NCI-H748 (cell line): ENCODE results near the gene PCCA.
A peak's percentile ranks its signal among the peaks of the same experiment; 100 is the strongest.

Experiments used
- DNase-seq: peaks from one replicate; lab custom pipeline; 2025; ENCODE audit not compliant: unreplicated experiment; lab: John Stamatoyannopoulos, UW

PCCA gene

GRCh38 chr13:100458673-100459072 is 369.8 kb downstream of the PCCA start:
- no peak for DNase-seq

DNA sequence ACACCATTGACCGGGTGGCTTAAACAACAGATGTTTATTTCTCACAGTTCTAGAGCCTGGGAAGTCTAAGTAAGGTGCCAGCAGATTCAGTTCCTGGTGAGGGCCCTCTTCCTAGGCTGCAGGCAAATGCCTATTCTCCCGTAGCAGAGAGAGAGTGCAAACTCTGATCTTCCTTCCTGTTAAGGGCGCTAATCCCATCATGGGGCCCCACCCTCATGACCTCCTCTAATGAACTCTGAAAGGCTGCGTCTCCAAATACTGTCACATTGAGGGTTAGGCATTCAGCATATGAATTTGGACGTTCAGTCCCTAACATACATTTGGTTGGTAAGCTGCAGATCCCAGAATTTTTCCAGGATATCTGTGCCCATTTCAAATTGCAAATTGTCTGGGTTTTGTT is 370.9 kb downstream of the PCCA start:
- DNase-seq, result no peak

DNA sequence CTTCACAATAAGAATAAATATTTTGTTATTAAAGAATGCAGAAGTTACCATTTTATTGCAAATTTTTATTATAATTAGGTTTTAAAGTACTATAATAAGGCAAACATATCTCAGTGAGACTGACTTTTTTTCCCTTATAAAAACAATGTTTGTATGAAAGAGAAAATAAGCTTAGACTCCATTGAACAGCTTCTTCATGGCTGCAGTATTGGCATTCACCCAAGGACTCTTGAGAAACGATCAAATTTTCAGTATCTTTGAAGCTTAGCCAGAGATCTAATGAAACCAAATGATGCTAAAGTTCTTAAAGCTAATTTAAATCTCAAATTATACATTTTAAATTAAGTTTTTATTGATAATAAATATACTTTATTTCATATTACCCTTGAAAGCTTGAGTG is 371.4 kb downstream of the PCCA start:
- no peak for DNase-seq

- DNase-seq, result no peak
These were observed 371.9 kb downstream of the PCCA start for GRCh38 chr13:100460791-100461190.

- DNase-seq, result peak; percentile 93
These were observed 372.6 kb downstream of the PCCA start for GRCh38 chr13:100461309-100462030.

DNA sequence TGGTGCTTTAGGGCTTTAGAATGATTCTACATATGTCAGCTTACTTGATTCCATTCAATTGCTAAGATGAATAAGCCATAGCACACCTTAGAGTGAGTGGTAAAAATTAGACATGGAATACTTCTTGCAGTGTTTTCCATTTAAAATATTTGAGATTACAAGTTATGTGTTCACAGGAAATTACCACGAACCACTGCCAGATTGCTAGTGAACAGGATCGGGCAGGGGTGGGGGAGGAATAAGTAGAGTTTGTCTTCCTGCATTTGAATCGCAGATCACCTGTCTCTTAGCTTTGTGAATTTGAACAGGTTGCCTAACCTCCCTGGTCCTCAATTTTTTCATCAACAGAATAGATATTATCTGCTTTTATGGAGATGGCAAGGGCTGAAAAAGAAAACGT is 375.1 kb downstream of the PCCA start:
- no peak for DNase-seq

- no peak for DNase-seq
These were observed 376.7 kb downstream of the PCCA start for GRCh38 chr13:100465558-100465957.

GRCh38 chr13:100470866-100471505 is 382.1 kb downstream of the PCCA start:
- no peak for DNase-seq

- no peak for DNase-seq
These were observed 384.2 kb downstream of the PCCA start for GRCh38 chr13:100473087-100473486.

DNA sequence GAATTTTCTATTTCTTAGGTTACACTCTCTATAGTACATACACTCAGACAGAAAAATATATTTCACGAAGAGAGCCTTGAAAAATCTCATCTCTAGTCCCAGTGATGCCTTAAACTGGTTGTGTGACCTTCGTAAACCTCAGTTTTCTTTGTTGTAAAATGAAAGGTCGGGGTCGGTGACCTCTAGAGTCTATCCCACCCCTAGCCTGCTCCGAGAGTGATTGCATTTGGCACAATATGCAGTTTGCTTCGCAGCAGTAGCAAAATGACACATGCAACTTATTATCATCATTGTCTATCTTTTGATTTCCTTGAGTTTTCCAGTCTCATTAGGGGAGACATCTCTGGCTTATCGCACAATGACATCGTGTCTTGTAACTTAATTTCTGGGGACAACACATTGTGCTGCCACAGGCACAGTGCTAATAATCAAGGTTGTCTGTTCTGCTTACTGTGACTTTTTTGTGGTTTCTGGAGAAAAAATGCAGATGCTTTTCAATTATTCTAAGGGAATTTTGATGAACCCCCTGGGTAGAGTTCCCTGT is 384.7 kb downstream of the PCCA start:
- no peak for DNase-seq

DNA sequence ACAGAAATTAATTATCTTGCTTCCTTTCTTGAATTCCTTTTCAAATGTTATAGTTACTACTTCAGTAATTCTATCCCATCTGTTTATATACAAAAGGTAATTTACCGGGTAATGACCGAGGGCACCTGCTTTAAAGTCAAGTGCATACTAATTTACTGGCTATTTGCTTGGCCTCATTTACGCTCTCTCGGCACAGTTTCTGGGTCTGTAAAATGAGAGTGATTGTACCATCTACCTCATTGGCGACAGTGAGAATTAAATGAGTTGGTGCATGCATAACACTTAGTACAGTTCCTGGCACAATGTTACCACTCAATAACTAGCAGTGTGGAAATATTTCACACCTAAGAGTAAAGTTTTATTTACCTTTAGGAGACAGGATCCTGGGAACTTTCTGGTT is 388.1 kb downstream of the PCCA start:
- peak; percentile 92 for DNase-seq

DNA sequence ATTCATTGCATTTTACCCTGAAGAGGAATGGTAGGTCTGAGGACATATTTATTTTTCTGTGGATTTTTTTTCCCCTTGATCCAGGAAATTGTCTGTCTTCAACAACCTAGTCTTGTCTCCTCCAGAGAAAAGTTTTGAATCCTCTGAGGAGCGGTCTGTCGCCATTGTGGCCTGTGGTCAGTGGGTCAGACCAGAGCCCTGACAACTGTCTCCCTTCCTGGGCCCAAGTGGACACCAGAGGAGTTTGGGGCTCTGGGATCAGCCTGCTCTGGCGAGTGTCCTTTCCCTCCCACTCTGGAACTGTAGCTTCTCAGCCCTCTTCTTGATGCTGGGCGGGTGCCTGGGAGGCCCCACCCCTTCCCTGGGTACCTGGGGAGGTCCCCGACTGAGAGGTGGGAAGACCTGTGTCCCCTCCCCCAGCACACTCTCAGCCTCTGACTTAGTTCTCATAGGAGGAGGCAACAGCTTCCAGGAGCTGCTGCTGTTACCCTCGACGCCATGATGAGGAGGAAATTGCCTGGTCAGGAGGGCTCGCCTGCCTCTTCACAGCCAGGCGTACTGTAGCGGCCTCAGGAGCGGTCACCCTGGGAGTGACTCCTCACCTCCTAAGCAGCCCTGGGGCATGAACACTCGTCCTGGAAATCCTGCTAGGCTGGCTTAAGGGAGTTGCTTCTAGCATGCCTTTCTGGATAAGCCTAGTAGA is 389.4 kb downstream of the PCCA start:
- DNase-seq, result no peak

DNA sequence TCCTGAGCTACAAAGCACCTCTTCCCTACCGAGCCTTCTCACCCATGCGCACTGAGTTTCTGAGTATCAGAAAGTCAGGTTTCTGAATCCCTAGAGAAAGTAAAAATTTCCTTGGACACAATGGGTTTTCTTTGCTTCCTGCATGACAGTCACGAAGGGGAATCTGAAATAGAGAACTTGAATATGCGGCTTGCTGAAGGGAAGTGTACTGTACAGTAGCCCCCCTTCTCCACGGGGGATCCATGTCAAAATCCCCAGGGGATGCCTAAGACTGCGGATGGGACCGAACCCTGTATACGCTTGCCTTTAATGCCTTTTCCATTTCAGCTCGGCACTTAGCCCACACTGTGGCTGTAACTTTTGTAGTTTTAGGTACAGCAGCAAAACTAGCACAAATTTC is 391.8 kb downstream of the PCCA start:
- DNase-seq, result no peak

DNA sequence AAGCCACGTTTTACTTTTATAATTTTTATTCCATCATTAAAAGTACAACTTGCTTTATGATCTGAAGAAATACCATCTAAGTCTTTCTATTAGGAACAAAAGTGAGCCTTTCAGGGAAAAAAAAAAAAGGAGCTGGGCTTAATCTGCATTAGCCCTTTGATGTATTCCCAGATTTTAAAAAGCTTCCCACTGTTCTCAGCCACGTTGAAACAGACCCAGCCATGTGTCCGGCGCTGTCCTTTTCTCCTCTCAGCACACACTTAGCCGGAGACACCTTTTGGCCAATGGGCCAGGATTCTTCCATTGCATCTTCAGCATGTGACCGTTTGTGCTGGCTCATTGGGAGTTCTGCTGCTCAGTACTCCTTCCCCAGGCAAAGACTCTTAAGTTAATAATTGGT is 394.2 kb downstream of the PCCA start:
- DNase-seq, result no peak

DNA sequence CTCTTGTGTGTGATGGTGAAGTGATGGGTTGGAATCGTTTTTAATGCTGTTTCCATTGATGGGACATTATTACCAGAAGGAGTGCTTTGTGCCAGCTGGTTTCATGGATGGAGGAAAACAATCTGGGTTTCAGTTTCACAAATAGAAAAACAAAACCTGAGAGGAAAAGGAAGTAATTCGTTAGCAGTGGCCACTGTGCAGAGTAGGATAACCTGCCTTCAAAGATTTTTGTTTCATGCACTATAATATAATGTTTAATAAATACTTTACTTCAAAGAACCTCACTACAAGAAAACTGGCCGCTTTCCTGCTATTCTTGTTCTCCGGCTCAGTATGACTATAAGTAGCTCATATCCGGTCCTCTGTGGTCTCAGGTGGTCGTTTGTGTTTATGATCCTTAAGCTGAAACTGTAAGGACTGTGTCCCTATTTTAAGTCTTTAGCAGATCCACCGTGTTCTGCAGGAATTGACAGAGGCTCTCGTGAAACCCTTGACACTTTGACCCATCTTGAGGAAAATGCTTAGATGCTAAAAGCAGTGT is 395.0 kb downstream of the PCCA start:
- peak; percentile 44 for DNase-seq

DNA sequence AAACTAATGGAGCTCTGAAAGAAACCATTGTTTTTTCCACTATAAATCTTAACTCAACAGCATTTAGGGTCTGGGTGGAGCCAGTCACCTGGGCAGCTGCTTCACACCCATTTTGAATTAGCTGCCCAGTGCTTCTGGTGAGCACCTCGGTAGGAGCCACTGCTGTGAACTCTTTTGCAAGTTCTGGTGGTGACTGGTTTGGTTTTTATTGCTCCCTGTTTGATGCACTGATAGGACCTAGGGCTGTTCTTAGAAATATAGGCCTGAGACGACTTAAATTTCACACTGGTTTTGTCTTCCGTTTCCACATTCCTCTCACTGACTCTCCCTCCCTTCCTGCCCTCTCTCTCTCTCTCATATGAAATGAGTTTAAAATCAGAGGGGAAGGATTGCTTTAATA is 395.8 kb downstream of the PCCA start:
- DNase-seq, result no peak

- no peak for DNase-seq
These were observed 396.4 kb downstream of the PCCA start for GRCh38 chr13:100485265-100485664.

- DNase-seq, result peak; percentile 98
These were observed 401.8 kb downstream of the PCCA start for GRCh38 chr13:100490692-100491091.

DNA sequence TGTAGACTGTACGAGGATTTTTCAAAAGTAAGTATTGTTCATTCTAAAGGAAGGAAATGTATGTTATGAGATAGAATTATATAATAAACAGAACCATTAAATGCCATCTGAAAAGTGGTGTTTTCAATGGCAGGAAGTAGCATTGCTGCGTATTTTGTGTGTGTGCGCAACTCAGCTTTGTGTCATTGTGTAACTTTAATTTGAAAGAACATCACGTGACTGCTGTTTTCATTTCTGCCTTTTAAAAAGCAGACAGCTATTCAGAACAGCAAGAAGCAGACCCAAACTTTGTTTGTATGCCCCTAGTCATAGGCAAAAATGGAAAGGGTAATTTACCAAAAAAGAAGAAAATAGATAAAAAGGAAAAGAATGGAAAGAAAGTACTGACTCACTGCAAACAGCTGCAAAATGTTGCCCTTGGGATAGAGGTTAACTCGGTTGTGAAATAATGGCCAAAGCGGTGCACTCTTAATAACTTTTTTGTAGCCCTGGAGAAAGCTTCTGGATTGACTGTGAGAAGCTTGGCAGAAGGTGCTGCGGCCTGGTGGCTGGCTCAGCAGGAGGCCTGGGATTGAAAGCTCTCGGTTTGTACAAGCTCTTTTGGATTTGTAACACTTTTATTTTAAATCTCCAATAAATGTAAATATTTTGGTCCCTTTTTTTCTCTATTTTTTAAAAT is 402.4 kb downstream of the PCCA start:
- peak; percentile 71 for DNase-seq

DNA sequence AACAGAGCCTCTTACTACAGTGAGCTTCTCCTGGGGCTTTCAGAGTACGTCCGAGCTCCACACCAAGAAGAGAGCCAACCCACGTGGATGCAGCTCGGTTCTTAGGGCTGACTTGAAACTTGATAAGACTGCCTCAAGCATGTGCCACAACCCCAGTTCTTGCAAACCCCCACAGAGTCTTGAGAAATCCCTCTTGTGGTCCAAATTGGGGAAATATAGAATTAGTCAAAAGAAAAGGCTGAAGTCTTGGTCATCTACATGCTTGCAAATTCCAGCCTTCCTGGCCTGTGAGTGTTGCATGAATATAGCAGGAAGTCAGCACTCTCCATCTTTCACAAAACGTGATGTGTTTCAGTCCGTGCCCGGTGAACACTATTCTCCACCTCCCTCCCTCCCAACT is 404.5 kb downstream of the PCCA start:
- no peak for DNase-seq

- DNase-seq, result peak; percentile 94
These were observed 406.6 kb downstream of the PCCA start for GRCh38 chr13:100495455-100495854.
